GM06990 (cell line): ENCODE data around the gene FXYD1.

ENCODE experiments used
- DNase-seq: peaks from one replicate; pipeline ENCODE4 v3.0.0-alpha.2; 2011; ENCODE audit not compliant: insufficient read length; ENCODE audit errors: extremely low read depth
- H3K27me3 ChIP-seq: replicated peaks from 2 replicates; pipeline ENCODE4 v1.6.0; 2011; ENCODE audit warnings: low read length; ENCODE audit not compliant: control insufficient read depth, insufficient read depth
- H3K36me3 ChIP-seq: 2 replicates; pipeline ENCODE4 v1.5.1; 2011; ENCODE audit warnings: low read length; ENCODE audit not compliant: control insufficient read depth, insufficient read depth
- H3K4me3 ChIP-seq: replicated peaks from 2 replicates; pipeline ENCODE4 v1.5.1; 2011; ENCODE audit warnings: low read depth, mild to moderate bottlenecking, control low read depth, low read length
- CTCF ChIP-seq: IDR thresholded peaks from 2 replicates; pipeline ENCODE4 v1.5.1; 2011; ENCODE audit warnings: low read length, control low read depth, mild to moderate bottlenecking, inconsistent platforms; ENCODE audit not compliant: insufficient read depth, poor library complexity, severe bottlenecking

Gene FXYD1

GRCh38 chr19:35116072-35116801, 22.4 kb upstream of the FXYD1 start:
- no peak for TF ChIP-seq CTCF
- no peaks in the 10 kb centered on the region for H3K36me3 ChIP-seq
- no peaks in the 10 kb centered on the region; the same call in none of the 2 replicates for H3K27me3 ChIP-seq
- no peak overlapping the region for H3K4me3 ChIP-seq
- no peak for DNase-seq

- Histone ChIP-seq H3K27me3 (no peaks in the 10 kb centered on the region; the same call in none of the 2 replicates), H3K4me3 (no peak overlapping the region), H3K36me3 (no peaks in the 10 kb centered on the region)
- DNase-seq = no peak
- TF ChIP-seq CTCF = no peak
Observed at GRCh38 chr19:35117116-35117515, 21.5 kb upstream of the FXYD1 start.

DNA sequence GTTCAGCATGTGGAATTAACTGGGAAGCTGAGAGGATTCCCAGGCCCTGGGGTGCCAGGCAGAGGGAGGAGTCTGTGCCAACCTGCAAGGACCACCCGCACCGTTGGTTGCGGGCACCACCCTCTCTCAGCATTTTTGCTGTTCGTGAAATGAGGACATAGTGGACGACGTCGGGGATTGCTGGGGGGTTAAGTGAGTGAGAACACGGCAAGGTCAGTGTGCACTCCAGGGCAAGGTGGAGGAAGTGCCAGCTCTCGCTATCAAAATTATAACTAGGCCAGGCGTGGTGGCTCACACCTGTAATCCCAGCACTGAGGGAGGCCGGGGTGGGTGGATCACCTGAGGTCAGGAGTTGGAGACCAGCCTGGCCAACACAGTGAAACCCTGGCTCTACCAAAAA, 20.8 kb upstream of the FXYD1 start:
- no peak for DNase-seq
- no peak for TF ChIP-seq CTCF
- no peaks in the 10 kb centered on the region for H3K36me3 ChIP-seq
- no peak overlapping the region for H3K4me3 ChIP-seq
- no peaks in the 10 kb centered on the region; the same call in none of the 2 replicates for H3K27me3 ChIP-seq

DNA sequence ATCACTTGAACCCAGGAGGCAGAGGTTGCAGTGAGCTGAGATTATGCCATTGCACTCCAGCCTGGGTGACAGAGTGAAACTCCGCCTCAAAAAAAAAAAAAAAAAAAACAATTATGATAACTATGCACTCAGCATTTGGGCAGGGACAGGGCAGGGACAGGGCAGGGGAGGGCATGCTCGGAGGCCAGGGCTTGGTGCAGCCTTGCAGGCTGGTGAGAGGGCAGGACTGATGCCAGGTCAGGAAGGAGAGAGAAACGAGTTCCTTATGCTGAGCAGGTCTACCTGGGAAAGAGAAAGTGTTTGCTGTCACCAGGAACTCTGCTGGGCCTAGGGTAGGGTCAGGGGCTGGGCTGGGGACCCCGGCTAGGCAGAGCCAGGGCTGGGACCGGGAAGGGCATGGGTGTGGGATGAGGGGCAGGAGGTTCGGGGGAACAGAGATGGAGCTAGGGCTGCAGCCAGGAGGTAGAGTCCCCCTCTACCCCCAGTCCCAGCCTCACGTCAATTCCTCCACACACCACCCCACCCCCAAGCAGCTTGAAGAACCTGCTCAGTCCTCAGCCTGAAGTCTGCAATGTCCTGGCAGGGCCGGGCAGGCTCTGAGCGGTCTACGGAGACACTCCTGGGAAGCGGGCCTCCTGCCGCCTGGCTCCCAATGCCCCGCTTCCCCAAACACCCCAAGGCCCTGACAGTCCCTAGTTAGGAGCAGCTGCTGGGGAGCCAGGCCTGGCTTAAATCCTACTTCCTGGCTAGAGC, 20.2 kb upstream of the FXYD1 start:
- no peaks in the 10 kb centered on the region; the same call in none of the 2 replicates for H3K27me3 ChIP-seq
- TF ChIP-seq CTCF = no peak
- no peak overlapping the region for H3K4me3 ChIP-seq
- no peaks in the 10 kb centered on the region for H3K36me3 ChIP-seq
- no peak for DNase-seq

DNA sequence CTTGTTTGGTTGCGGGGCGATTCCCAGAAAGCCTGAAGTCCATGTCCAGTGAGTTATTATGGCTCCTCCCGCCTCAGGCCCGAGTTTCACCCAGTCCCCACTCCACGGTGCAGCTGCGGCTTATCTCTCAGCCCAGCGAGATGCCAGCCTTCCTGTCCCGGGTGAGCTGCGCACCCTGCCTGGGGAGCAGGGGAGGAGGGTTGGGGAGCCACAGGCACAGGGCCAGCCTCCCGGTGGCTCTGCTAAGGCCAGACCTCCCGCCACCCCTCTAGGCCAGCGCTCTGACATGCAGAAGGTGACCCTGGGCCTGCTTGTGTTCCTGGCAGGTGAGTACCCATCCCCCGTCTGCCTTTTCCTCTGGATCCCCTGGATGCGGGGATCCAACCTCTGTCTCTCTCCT, 19.5 kb upstream of the FXYD1 start:
- no peaks in the 10 kb centered on the region; the same call in none of the 2 replicates for H3K27me3 ChIP-seq
- H3K36me3 ChIP-seq = no peaks in the 10 kb centered on the region
- no peak overlapping the region for H3K4me3 ChIP-seq
- no peak for DNase-seq
- no peak for TF ChIP-seq CTCF
